PC-9 (cell line): Measurements from ENCODE around the gene DRC1. TPM values are rescaled to one million over a fixed set of nuclear protein-coding genes. Genes with fewer than 3 reads are reported as not detected.

Experiments
- BruUV-seq: library from RNA; stranded (reverse); fragments of 400-500 nt; replicated peaks from 2 replicates; lab custom pipeline; 2021; lab: Mats Ljungman, UMichigan
- CTCF ChIA-PET: fragments of 300-600 bp; sonication (Branson Sonifier 250); formaldehyde crosslinking; loops from one replicate; lab custom pipeline; 2022; ENCODE audit warnings: antibody characterized with exemption; lab: Charles Lee
- POLR2A ChIA-PET: fragments of 300-600 bp; sonication (Branson Sonifier 250); formaldehyde crosslinking; loops from one replicate; lab custom pipeline; 2022; ENCODE audit warnings: antibody characterized with exemption; ENCODE audit not compliant: unreplicated experiment; lab: Charles Lee
- DNase-seq, 2 experiments: peaks; one replicate each; pipeline versions ENCODE4 v3.0.0 to v3.0.0-alpha.2; 2015 to 2022; ENCODE audit warnings: mixed read lengths in 1 of 2
- H2AFZ ChIP-seq: fragments of 200-600 bp; sonication (generic); 2 replicates; pipeline ENCODE4 v1.8.1; 2017; ENCODE audit warnings: antibody characterized with exemption
- H3F3A ChIP-seq: fragments of 200-600 bp; sonication (generic); 2 replicates; pipeline ENCODE4 v1.8.1; 2017; ENCODE audit warnings: antibody characterized with exemption, mild to moderate bottlenecking, low read depth; ENCODE audit not compliant: insufficient read depth
- H3K27ac ChIP-seq: fragments of 200-600 bp; sonication (generic); 2 replicates; pipeline ENCODE4 v1.6.1; 2016; ENCODE audit warnings: mixed run types
- H3K27me3 ChIP-seq: fragments of 200-600 bp; sonication (generic); 2 replicates; pipeline ENCODE4 v1.6.1; 2016; ENCODE audit warnings: low read depth, mixed run types; ENCODE audit not compliant: insufficient read depth
- H3K36me3 ChIP-seq: fragments of 200-600 bp; sonication (generic); 2 replicates; pipeline ENCODE4 v1.6.1; 2016; ENCODE audit warnings: low read depth, mixed run types
- H3K4me1 ChIP-seq: fragments of 200-600 bp; sonication (generic); replicated peaks from 2 replicates; pipeline ENCODE4 v1.6.1; 2016; ENCODE audit warnings: mixed run types; ENCODE audit not compliant: insufficient read depth
- H3K4me2 ChIP-seq: fragments of 200-600 bp; sonication (generic); 2 replicates; pipeline ENCODE4 v1.6.1; 2017; ENCODE audit warnings: mixed run types
- H3K4me3 ChIP-seq: fragments of 200-600 bp; sonication (generic); 2 replicates; pipeline ENCODE4 v1.6.1; 2016; ENCODE audit warnings: mixed run types
- H3K79me2 ChIP-seq: fragments of 200-600 bp; sonication (generic); 2 replicates; pipeline ENCODE4 v1.6.1; 2017; ENCODE audit warnings: low read depth, mixed run types
- H3K9me2 ChIP-seq: fragments of 200-600 bp; sonication (generic); 2 replicates; pipeline ENCODE4 v1.8.1; 2017; ENCODE audit warnings: mild to moderate bottlenecking; ENCODE audit not compliant: insufficient read depth
- H3K9me3 ChIP-seq: fragments of 200-600 bp; sonication (generic); 2 replicates; pipeline ENCODE4 v1.8.1; 2016; ENCODE audit warnings: low read depth; ENCODE audit not compliant: insufficient read depth
- H4K20me1 ChIP-seq: fragments of 200-600 bp; sonication (generic); 2 replicates; pipeline ENCODE4 v1.8.1; 2017; ENCODE audit not compliant: insufficient read depth
- CTCF ChIP-seq: fragments of 200-600 bp; sonication (generic); conservative IDR thresholded peaks from 2 replicates; pipeline ENCODE4 v1.6.1; 2017; ENCODE audit warnings: mixed run types, antibody characterized with exemption, mild to moderate bottlenecking, moderate library complexity
- EZH2 ChIP-seq: fragments of 200-600 bp; sonication (generic); IDR thresholded peaks from 2 replicates; pipeline ENCODE4 v1.8.0; 2017; ENCODE audit warnings: antibody characterized with exemption, low read depth
- intact Hi-C: fragments of 100-400 bp; cut with micrococcal nuclease; formaldehyde crosslinking; loops from one replicate; pipeline ENCODE4 v1.10.0; 2022; ENCODE audit not compliant: unreplicated experiment
- total RNA-seq: library from RNA; stranded (reverse); gene quantifications from 2 replicates; pipeline ENCODE4 v1.2.3, GENCODE V29; 2021

Gene DRC1
- total RNA-seq, 1 experiment from 2014 or later: 6.4 TPM

DNA sequence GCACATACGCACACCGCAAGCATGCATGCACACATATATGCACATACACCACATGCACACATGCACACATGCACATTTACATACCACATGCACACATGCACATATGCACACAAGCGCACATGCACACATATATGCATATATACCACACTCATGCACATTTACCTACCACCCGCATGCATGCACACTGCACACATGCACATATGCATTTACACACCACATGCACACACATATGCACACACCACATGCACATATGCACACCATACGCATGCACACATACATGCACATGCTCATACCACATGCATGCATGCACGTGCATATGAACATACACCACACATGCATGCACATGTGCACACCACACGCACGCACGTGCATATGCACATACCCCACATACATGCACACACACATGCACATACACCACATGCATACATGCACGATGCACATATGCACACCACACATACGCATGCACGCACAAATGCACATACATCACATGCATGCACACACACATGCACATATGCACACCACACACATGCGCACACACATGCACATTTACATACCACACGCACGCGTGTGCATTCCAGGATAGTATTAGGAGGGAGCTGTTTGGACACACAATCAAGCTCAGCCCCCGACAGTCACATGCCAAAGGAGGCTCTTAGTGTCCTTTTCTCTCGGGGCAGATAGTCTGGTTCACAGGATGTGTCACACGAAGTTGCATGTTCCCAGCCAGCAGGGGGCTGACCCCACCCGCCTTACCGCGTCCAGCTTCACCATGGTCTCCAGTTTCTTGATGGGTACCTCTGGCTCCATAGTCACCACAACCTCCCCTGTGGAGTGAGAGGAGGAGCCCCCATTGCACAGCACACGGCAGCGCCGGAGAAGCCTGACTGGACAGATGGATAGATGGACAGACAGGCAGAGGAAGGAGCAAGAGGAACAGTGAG is 70.3 kb downstream of the DRC1 start:
- no peak for DNase-seq
- ChIA-PET POLR2A (no interaction called here), CTCF (no interaction called here)
- Histone ChIP-seq H3K4me3 (no peak overlapping the region), H3K79me2 (no peaks in the 10 kb centered on the region), H4K20me1 (no peaks in the 10 kb centered on the region), H3K27ac (no peak overlapping the region), H2AFZ (no peak overlapping the region), H3K4me2 (no peak overlapping the region), H3F3A (peaks cover 12% of the 10 kb centered on the region; the same call in 1 of the 2 replicates), H3K4me1 (no peaks in the 10 kb centered on the region), H3K9me2 (no peaks in the 10 kb centered on the region), H3K36me3 (no peaks in the 10 kb centered on the region), H3K27me3 (no peaks in the 10 kb centered on the region), H3K9me3 (peaks cover 18% of the 10 kb centered on the region)
- no TSS peak for BruUV-seq
- no peak for TF ChIP-seq EZH2
- TF ChIP-seq CTCF: 0 out of 2 replicates have a peak, but pooled peaks have one; percentile 22
- intact Hi-C loops: no loop called here

DNA sequence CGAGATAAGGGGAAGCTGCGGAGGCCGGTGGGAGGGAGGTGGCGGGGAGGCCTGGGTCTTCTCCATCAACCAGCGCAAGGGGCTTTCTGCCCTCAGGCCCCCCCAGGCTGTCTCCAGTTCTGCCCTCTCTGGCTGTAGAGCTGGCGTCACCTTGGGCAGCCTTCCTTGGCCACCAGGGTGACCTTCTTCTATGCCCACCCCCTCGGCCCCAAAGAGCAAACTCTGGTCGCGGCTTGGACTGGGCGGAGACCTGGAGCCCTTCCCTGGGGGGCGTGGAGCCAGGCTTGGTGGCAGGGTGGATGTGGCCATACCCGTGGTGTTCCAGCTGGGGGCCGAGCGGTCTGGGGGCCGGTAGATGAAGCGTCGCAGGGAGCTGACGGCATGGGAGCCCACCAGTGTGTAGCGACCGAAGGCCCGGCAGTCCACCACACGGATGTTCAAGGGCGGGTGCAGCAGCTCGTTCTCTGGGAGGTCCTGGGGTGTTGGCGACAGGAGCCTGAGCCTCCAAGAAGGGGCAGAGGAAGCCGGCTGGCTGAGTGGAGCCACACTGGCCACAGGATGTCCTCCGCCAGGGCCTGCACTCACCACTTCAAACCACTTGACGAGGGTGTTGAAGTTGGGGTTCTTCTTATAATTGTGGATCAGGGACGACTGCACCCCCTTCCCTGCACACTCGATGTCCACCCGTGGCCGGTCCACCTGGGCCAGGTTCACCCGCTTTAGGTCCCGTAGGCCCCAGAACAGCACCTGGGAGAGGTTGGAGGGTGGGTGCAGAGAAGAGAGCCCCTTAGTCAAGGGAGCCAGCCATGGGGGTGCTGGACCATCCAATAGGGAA is 71.3 kb downstream of the DRC1 start:
- ChIA-PET CTCF (no interaction called here), POLR2A (interaction anchor here (0.6 kb wide), 1 partner anchor 77 kb away, joined by 8 read pairs; no protein-coding TSS in a partner anchor)
- no peaks in the 10 kb centered on the region for H4K20me1 ChIP-seq

More for the DNA sequence above, 71.3 kb downstream of the DRC1 start:
- Histone ChIP-seq H2AFZ (no peak overlapping the region), H3K9me2 (no peaks in the 10 kb centered on the region), H3K27me3 (no peaks in the 10 kb centered on the region), H3K9me3 (peaks cover 18% of the 10 kb centered on the region), H3K4me3 (no peak overlapping the region), H3K27ac (no peak overlapping the region), H3K4me1 (no peaks in the 10 kb centered on the region), H3K4me2 (no peak overlapping the region), H3K79me2 (no peaks in the 10 kb centered on the region), H3K36me3 (no peaks in the 10 kb centered on the region), H3F3A (peaks cover 12% of the 10 kb centered on the region)
- DNase-seq: no peak
- TF ChIP-seq EZH2 (no peak), CTCF (no peak)
- BruUV-seq: no TSS peak
- intact Hi-C loops: no loop called here
